CD4-positive, alpha-beta T cell treated with Interferon alpha-2 for 1 hour (primary cell): ENCODE measurements around the gene C6orf89.

Source experiments
- DNase-seq, 2 donors: peaks; one replicate each; pipeline ENCODE4 v3.0.0-alpha.2; 2020 to 2022

Gene C6orf89

DNA sequence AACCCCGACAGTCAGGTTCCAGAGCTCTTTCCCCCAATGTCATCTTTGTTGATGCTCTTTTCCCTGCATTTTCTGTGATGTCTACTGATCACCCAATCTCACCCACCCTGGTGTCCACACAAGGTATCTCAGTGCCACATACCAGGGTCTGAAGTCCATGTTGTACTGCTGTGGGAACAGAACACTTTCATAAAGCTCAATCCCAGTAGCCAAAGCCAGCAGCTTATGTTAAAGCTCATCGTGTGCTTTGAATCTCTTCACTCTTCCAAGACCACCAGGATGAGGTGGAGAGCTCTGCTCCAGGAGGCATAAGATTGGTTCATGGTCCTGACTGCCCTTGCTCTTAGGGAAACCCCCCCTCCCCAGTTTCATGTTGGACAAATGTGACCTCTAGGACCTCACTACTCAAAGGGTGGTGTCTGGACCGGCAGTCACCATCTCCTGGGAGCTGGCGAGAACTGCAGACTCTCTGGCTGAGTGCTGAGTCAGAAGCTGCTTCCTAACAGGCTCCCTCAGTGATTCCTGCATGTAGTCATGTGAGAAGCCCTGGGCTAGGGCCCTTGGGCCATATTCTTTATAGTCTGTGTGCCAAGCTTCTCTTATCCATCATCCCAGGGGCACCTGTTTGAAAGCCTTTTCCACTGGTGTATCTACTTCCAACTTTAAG, 33.1 kb upstream of the C6orf89 start:
- no peak for DNase-seq

DNA sequence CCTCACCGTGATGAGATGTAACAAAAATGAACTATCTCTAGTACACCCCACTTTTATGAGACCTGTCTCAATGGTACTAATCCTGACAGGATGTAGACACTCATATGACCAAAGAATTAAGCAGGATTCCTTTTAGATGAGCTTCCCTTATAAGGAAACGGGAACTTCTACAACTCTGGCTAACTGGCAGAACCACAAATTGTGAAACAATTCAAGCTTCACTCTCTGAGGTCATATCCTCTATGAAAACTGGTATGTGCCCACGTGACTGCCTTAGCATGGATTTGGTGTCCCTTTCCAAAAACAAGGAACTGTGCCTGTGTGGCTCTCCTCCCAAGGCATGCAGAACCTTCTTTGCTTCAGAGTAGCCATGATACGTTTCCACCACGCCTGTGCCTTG, 32.4 kb upstream of the C6orf89 start:
- DNase-seq: peak in 1 of 2 donors; percentile 53

DNA sequence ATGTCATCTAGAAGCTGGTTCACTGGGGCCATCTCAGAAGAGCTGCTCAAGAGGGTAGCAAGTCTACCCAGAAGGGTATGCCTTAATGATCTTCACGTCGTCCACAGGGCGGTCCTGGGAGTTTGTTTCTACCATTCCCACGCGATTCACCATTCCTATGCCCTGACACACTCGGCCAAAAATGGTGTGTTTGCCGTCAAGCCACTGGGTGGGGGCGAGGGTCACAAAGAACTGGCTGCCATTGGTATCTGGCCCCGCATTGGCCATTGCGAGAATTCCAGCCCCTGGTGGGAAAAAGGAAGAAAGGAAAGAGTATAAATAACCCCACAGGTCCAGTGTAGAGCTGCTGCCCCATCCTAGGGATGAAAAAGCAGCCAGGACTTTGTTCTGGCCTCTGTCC, 30.0 kb upstream of the C6orf89 start:
- DNase-seq: no peak

DNA sequence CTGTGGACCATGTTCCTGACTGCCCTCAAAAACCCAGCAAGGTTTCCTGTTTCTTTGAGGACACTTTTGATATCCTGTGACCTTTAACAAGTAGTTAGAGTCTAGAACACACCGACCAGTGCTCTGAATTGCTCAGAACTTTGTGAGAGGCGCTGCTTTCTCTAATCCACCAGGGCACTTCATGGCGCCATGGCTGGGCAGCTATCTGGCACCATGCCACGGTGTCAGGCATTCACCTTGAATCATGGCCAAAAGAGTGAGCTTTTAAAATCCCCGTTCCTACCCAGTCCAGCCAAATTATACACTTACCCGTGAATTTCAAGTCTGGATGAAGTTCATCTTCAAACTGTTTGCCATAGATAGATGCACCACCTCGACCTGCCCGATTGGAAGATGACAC, 29.5 kb upstream of the C6orf89 start:
- DNase-seq: no peak

DNA sequence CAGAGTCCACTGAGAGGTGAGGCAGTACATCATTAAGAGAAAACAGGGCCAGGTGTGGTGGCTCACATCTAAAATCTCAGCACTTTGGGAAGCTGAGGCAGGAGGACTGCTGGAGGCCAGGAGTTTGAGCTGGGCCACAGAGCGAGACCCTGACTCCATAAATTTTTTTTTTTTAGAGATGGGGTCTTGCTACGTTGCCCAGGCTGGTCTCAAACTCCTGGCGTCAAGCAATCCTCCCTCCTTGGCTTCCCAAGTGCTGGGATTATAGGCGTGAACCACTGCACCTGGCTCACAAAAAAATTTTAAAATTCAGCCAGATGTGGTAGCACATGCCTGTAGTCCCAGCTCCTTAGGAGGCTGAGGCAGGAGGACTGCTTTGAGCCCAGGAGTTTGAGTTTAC, 28.4 kb upstream of the C6orf89 start:
- no peak for DNase-seq

DNA sequence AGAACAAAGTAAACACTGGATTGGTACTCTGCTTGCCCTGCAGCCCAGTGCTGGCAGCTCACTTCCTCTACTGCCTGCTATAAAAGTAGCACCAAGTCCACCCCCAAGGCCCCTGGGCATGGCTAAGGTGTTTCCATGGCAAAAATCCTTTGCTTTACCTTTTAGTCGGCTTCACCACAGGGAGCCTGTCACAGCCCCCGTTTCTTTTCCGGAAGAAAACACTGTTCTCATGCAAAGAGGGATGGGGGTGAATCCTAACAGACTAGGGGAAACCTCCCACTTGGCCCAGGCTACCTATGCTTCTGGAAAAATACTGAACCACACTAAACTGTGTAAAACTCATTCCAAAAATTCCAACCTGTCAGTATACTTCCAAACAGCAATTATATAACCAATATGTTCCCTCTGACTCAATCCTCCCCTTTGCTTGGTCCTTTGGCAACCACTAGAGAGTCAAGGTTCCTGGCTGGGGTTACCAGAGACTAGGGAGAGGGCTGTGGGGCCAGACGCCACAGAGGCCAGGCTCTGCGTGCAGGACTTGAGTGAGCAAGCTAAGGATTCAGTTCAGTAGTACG, 27.3 kb upstream of the C6orf89 start:
- DNase-seq: no peak

DNA sequence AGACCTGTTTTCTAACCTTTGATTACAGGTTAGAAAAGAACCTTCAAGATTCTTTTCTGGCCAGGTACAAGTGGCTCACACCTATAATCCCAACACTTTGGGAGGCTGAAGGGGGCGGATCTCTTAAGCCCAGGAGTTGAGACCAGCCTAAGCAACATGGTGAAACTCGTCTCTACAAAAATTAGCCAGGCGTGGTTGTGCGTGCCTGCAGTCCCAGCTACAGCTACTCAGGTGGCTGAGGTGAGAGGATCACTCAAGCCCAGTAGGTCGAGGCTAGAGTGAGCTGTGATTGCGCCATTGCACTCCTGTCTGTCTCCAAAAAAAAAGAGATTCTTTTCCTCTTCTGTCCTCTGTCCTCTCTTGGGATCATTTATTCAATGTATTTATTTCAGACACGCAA, 25.6 kb upstream of the C6orf89 start:
- no peak for DNase-seq

DNA sequence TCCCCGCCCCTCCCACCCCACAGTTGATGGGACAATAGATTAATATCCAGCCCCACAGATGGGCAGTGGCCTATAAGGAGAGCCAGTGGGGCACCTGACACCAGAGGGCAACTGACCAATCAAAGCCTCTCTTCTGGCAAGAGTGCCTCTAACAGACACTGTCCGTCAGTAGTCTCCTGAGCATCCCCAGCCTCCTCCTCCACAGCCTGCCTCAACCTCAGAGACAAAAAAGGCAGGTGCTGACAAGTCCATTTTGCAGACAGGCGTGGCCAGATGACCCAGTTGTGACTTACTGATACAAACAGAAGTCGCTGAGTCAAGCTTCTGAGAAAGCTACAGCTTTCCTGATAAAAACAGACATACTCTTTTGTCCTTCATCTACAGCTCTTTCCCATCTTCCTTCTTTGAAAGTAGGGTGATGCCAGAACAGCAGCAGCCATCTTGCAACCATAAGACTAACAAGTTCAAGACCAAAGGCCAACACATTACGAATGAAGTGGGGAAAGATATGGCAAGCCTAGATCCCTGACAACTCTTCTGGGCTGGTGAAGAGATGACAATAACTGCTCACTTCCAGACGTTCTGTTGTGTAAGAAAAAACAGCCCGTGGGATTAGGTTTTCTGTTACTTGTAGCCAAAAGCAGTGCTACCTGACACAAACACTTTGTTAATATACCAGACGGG, 23.4 kb upstream of the C6orf89 start:
- no peak for DNase-seq

DNA sequence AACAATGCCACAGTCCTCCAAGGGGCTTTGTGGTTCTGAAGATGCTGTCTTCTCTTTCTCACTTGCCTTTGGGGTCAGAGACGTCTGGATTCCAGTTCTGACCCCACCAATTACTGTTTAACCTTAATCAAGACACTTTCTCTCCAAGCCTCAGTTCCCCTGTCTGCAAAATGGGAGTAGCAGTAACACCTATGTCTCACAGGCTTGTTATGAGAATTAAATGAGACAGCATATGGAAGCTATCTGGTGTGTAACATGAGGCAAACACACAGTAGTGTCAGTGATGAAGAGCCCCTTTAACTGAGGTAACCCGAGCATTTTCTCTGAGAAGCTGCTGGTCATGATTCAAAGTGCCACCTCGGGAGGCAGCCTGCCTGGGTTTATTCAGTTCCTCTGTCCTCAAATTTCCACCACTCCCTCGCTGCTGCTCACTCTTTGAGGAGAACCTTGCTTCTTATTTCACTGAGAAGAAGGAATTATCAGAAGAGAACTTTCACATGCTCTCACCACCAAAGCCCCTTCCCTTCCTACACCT, 22.8 kb upstream of the C6orf89 start:
- DNase-seq: no peak

DNA sequence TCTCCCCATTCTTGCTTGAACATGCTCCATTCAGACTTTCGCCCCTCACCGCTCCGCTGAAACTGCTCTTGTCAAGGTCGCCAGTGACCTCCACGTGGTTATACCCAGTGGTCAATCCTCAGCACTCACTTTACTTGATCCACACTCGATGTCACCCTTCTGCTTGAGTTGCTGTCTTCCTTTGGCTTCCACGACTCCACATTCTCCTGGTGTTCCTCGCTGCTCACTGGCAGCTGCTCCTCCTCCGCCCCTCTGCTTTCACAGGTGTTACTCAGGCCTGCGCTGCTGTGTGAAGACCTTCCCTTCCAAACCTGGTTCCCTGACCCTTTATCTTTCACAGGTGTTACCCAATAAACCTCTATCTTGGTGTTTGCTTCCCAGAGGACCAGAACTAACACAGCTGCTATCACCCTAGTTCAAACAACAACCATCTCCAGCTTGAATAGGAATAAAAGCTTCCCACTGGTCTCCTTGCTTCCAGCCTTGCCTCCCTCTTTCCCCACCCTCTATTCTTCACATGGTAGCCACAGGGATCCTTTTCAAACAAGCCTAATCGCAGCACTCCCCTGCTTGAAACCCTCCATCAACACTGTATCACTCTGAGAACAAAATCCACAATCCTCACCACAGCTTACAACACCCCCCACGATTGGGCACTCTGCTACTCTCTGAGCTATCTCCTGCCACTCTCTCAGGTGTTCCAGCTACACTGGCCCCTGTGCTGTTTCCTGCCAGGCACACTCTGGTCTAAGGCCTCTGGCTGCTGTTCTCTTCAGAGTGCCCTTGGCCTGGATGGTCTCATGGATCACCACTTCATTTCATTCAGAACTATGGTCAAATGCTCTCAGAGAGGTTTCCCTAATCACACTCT, 21.8 kb upstream of the C6orf89 start:
- no peak for DNase-seq

DNA sequence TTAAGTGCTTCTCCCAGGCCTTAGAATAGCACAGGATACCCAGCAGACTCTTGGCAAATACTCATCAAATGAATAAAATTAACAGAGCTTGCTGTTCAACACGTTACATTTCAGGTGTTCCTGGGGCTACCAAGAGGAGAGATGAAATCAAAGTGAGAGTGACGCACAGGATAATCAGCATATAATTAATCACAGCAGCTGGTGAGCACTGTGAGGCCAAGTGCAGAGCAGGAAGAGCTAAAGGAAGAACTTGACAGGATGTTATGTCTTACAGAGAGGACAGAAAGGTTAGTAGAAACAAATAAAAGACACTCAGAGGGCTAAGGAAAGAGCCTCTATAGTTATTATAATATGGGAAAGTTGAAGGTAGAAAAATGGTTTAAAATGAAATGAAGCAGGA, 19.9 kb upstream of the C6orf89 start:
- peak in 1 of 2 donors; percentile 6 for DNase-seq

DNA sequence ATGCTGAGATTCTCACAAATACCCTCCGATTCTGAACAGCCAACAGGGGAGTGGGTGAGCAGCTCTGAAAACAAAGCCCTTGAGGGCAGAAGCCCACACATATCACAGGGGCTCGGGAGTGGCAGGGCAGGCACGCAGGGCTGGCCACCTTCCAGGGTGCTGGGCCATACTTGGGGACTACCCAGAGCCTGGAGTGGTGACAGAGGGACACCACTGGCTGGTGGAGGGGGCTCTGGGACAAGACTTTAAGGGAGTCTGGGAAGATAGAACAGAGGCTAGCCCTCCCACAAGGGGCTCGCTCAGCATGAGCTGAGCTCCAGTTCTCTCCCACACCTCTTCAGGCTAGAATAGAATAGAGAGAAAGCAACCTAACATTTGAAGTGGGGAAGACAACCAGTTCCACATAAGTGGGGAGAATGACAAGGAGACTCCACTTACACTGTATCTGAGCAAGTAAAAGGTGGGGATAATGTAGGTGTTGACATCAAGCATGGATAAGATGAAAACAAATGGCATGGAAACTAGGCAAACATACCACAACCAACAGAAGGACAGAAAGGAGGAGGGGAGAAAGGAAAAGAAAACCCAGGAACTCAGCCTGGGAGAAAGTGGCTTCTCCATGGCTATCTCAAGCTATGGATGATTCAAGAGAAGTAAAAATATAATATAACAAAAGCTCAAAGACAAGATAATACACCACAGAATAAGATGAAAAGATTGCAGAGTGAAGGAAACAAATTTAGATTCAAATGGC, 18.1 kb upstream of the C6orf89 start:
- no peak for DNase-seq

DNA sequence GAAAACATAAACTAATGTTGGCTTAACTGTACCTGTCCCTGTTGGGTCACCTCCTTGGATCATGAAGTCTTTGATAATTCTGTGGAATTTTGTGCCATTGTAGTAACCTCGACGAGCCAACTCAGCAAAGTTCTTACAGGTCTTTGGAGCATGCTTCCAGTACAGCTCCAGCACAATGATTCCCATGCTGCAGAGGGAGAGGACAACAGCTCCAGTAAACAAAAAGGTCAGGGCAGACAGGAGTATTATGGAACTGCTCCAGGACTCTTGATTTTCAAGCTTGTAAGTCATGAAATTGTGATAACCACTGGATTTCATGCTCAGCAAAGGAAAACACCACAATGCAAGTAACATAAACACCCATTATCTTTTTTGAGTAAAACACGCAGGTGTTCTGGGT, 14.1 kb upstream of the C6orf89 start:
- DNase-seq: no peak

DNA sequence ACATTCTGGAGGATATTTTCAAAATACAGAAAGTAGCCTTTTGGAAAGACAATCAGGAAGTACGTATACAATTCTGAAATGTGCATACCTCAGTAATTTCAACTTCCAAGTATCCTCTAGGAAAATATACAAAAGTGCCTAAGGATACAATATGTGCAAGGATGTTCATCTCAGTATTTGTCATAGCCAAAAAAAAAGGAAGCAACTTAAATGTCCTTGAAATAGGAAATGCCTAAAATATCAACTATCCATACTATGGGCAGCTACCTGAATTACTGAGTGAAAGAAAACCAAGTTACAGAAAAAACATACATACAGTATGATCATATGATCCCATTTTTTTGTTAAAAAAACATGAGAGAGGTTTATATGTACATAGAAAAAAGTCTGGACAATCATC, 12.6 kb upstream of the C6orf89 start:
- DNase-seq: no peak

DNA sequence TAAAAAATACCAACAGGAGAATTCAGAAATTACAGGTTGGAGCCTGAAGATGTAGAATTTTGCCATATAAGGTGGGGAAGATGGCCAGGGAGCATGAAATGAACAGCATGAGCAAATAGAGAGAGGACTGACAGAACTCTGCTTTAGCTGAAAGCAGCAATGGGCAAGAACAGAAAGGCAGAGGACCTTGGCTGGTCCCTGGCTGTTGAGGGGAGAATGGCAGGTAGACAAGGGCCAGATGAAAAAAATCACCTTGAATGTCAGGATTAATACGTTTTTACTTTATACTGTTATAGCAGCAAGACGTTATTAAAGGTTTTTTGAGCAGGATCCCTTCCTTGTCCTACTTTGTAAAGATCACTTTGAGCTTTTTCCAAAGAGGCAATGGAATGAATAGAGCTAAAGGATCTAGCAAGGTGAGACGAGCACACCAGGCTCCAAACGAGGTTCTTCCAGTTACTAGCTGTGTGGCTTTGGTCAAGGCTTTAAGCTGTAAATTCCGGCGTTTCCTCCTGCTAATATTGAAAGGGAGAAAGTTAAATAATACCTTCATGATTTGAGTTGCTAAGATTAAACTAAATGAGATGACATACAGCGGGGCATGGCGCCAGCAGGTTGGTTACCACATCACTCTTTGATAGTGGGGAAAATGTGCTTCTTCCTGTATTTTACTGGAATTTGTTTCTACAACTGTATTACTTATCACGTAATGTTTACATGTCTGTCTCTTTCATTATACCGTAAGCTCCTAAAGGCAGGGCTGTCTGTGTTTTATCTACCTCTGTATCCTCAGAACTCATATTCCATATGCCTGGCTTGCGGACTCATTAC, 11.9 kb upstream of the C6orf89 start:
- peak in 1 of 2 donors; percentile 22 for DNase-seq

DNA sequence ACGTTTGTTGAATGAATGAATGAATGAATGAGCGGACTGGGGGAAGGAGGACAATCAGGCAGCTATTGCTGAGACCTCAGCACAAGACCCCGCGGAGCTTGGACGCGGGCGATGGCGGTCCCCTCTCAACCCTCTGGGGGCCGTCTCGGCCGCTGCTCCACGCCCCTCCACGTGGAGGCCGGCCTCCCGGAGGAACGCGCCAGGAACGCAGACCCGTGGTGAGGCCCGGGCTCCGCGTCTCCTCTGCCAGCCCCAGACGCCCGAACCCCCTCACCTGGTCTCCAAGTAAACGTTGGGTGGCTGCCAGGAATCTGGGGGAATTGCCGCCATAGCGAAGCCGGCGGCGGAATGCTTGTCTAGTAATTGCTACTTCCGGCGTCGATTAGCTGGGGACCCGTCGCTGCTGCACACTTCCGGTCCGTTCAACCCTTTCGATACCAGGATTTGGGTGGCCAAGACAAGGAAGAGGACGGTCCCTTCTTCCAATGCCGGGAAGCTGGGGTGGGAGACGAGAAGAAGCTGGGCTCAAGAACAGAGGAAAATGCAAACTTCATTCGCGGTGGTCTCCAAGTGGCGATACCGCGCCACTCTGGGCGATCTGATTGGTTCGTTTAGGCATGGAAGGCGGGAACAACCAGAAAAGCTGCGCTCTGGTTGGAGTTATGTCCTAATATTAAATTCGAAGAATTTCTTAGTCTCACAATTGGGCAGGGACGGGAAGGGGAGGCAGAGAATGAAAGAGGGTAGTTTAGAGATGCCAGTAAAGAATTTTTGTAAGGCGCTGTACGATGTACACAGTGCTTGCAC, 11.1 kb upstream of the C6orf89 start, which contains the start of gene PPIL1:
Gene PPIL1, minus strand, starts transcription at position 361 of the 807 bp plus-strand sequence. Its CDS starts 31 bp downstream, at position 330.
- DNase-seq: peak; percentile 86 to 90

DNA sequence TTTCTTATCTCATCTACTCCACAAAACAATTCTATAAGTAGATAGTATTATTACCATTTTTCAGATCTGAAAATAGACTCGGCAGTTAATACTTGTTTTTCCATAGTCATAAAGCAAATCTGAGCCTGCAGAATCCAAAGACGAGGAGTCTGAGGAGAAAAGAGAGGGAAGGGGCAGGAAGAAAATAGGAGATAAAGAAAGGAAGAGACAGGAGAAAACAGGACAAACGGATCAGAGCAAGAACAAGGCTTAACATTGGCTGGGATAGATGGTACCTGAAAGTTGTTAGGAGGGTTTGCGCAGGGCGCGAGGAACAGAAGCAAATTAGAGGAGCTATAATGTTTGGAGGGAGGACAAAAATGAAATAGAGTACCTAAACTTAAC, 10.5 kb upstream of the C6orf89 start:
- no peak for DNase-seq

DNA sequence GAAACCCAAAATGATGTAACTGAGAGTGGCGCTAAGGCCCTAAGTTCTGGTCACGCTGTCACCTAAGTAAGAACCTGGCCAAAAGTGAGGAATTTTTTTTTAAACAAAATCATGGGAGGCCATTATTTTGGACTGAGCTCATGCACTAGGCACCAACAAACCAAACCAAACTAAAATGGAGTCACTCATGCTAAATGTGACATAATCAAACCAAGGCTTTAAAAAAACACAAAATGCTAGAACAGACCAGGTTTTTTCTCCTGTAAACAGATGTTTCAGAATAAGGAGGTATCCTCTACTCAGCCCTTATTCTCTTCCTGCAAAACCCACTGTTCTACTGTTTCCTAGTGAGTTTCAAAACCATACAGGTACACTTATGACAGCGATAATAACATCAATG, 1.1 kb upstream of the C6orf89 start:
- no peak for DNase-seq

DNA sequence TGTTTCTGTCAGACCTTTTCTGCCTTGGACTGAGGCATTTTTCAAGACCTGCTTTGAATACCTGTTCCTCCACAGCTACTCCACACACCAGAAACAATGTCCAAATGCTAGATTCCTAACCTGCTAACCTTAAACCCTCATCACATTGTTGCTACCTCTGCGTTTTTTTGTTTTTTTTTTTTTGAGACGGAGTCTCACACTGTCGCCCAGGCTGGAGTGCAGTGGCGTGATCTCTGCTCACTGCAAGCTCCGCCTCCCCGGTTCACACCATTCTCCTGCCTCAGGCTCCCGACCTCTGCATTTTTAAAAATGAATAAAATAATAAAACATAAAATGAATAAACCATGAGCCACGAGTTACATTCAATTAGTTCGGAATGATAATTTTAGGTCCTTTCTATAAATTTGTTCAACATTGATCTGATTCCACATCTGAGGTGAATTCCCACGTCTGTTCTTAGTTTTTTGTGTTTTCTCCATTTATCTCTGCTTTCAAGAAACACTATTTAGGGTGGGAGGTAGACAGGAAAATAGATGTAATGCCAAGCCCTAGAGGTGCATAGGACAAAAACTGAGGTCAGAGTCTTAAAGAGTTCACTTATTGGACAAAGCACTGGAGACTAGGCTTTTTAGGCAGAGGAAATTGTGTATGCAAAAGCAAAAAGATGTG, 1.3 kb downstream of the C6orf89 start:
- DNase-seq: no peak

DNA sequence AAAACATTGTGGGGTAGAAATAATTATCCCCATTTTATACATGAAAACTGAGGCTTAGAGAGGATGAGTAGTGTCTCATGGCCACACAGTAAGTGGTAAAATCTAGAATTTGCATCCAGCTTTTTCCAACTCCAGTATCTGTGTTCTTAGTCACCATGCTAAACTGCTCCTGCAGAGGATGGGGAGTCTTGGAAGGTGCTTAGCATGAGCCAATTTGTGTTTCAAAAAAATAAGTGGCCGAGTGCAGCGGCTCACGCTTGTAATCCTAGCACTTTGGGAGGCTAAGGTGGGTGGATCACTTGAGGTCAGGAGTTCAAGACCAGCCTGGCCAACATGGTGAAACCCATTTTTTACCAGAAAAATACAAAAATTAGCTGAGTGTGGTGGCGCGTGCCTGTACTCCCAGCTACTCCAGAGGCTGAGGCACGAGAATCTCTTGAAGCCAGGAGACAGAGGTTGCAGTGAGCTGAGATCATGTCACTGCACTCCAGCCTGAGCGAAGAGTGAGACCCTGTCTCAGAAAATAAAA, 2.4 kb downstream of the C6orf89 start:
- DNase-seq: no peak
